ENCODE data around the gene EYA2. TPM values are rescaled to one million over a fixed set of nuclear protein-coding genes. Genes with fewer than 3 reads are reported as not detected.

The EYA2 gene
- total RNA-seq, 1 donor from 2014 or later, result 9.0 TPM

DNA sequence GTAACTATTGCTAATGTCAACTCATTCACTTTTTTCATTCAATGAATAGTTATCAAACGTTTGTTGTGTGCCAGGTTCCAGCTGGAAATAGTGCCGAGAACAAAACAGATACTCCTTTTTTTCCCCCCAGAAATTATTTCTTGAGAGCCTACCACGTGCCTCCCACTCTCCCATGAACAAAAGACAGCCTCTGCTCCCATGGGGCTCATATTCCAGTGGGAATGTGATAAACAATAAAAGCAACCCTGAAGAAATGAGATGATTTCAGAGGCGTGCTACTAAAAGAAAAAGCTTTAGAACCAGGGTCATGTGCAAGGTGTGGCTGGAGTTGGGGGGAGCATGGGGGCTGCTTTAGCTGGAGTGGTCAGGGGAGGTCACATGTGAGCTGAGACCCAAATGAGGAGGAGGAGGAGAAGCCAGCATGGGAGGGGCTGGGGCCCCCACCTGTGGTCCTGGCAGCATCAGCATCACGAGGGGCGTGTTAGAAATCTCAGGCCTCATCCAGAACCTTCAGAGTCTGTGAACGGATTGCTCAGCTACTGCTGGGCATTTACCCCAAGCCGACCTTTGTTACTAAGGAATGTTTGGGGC lies 157.4 kb downstream of the EYA2 start:
- H3K4me1 Mint-ChIP-seq, result peaks cover 22% of the 10 kb centered on the region
- no peak for DNase-seq (ENCODE audit: low spot score in 2 of 2, unreplicated experiment in 2 of 2)
- H3K27ac Mint-ChIP-seq, result no peak overlapping the region
- no peak for TF ChIP-seq CTCF (IDR thresholded peaks at IDR 0.05; ENCODE audit: unreplicated experiment)
- no peaks in the 10 kb centered on the region for H3K27me3 Mint-ChIP-seq (ENCODE audit: low read depth)
- H3K4me3 Mint-ChIP-seq, result no peak overlapping the region
- H3K36me3 Mint-ChIP-seq, result peaks cover 6% of the 10 kb centered on the region
- peaks cover 6% of the 10 kb centered on the region for H3K9me3 Mint-ChIP-seq

DNA sequence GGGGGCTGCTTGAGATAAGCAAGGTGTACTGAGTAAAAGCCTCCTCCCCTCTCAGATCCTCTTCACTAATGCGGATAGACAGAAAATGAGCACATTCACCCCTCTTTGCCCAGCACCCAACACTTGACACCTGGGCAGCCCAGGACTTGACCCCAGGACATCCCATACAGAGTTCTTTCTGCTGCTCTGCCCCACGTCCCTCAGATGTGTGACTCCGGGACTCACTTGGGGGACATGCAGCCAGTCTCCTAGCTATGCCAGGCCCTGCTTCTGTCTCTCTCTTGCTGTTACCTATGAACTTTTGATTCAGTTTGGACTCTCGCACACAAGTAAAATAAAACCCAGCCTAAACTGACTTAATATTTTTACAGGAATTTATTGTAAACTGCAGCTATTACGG lies 159.9 kb downstream of the EYA2 start:
- Mint-ChIP-seq H3K9me3 (no peaks in the 10 kb centered on the region), H3K4me3 (no peak overlapping the region), H3K4me1 (peaks cover 22% of the 10 kb centered on the region), H3K27me3 (ENCODE audit: low read depth) (no peaks in the 10 kb centered on the region), H3K36me3 (no peaks in the 10 kb centered on the region), H3K27ac (no peak overlapping the region)
- DNase-seq (ENCODE audit: low spot score in 2 of 2, unreplicated experiment in 2 of 2), result no peak
- no peak for TF ChIP-seq CTCF (IDR thresholded peaks at IDR 0.05; ENCODE audit: unreplicated experiment)

- H3K27ac Mint-ChIP-seq, result no peak overlapping the region
Observed at GRCh38 chr20:47054945-47055344, 160.3 kb downstream of the EYA2 start.

DNA sequence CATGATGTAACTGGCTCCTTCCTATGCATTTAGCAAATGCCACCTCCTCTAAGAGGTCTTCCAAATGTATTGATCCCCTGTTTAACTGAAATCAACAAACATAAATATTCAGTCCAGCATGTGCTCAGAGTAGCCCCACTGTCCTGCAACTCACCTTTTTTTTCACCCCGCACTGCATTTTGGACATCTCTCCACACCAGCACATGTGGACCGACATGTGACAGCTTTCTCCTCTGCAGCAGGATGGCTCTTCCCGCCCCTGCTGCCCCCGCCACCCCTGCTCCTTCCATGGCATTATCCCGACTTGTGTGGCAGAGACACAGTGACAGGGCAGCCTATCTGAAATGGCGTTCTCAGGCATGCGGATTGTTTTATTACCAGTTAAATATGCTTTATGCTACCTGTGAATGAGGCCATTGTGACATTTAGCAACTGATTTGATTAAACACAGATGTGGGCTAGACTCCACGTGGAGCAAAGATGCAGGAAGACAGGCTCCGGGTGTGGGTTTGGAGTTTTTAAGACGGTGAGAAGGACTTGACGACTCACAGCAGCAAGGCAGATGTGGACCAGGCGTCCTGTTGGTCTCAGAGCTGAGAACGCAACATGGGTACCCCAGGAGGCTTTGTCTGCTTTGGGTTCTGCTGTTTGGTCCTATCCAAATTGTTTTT lies 161.2 kb downstream of the EYA2 start:
- Mint-ChIP-seq H3K27me3 (ENCODE audit: low read depth) (no peaks in the 10 kb centered on the region), H3K27ac (peak overlapping the region; percentile 17), H3K4me3 (no peak overlapping the region), H3K9me3 (peaks cover 7% of the 10 kb centered on the region), H3K36me3 (peaks cover 3% of the 10 kb centered on the region), H3K4me1 (peaks cover 12% of the 10 kb centered on the region)
- no peak for TF ChIP-seq CTCF (IDR thresholded peaks at IDR 0.05; ENCODE audit: unreplicated experiment)
- no peak for DNase-seq (ENCODE audit: low spot score in 2 of 2, unreplicated experiment in 2 of 2)

More at GRCh38 chr20:47054945-47055344, 160.3 kb downstream of the EYA2 start:
- peaks cover 20% of the 10 kb centered on the region for H3K4me1 Mint-ChIP-seq
- H3K4me3 Mint-ChIP-seq, result no peak overlapping the region
- peaks cover 4% of the 10 kb centered on the region for H3K9me3 Mint-ChIP-seq
- DNase-seq (ENCODE audit: low spot score in 2 of 2, unreplicated experiment in 2 of 2), result no peak
- peaks cover 3% of the 10 kb centered on the region for H3K36me3 Mint-ChIP-seq
- TF ChIP-seq CTCF (IDR thresholded peaks at IDR 0.05; ENCODE audit: unreplicated experiment), result no peak
- H3K27me3 Mint-ChIP-seq (ENCODE audit: low read depth), result no peaks in the 10 kb centered on the region

GRCh38 chr20:47057661-47058060 lies 163.0 kb downstream of the EYA2 start:
- no peak overlapping the region for H3K27ac Mint-ChIP-seq
- no peak overlapping the region for H3K4me3 Mint-ChIP-seq
- no peaks in the 10 kb centered on the region for H3K27me3 Mint-ChIP-seq (ENCODE audit: low read depth)
- no peak for DNase-seq (ENCODE audit: low spot score in 2 of 2, unreplicated experiment in 2 of 2)
- TF ChIP-seq CTCF (IDR thresholded peaks at IDR 0.05; ENCODE audit: unreplicated experiment), result no peak
- H3K4me1 Mint-ChIP-seq, result peaks cover 17% of the 10 kb centered on the region
- H3K9me3 Mint-ChIP-seq, result peaks cover 7% of the 10 kb centered on the region
- peaks cover 3% of the 10 kb centered on the region for H3K36me3 Mint-ChIP-seq
